CD14-positive monocyte (primary cell): ENCODE data around the gene ZNF385D. TPM values are rescaled to one million over a fixed set of nuclear protein-coding genes. Genes with fewer than 3 reads are reported as not detected.
A peak's percentile ranks its signal among the peaks of the same experiment; 100 is the strongest.

Source experiments
- DNase-seq, 3 donors: peaks; one replicate each; pipeline ENCODE4 v3.0.0-alpha.2; 2011 to 2022
- H2AFZ ChIP-seq: 2 replicates; pipeline ENCODE4 v1.6.0; 2012; ENCODE audit warnings: mild to moderate bottlenecking, low read depth, low read length, inconsistent platforms; ENCODE audit not compliant: insufficient read depth, poor library complexity, severe bottlenecking
- H3K27ac ChIP-seq, 2 donors: 1 replicate in 1 of 2; 2 replicates in 1 of 2; pipeline ENCODE4 v1.5.1; 2012 to 2013; ENCODE audit warnings: low read length in 2 of 2, control low read depth in 1 of 2, inconsistent platforms in 1 of 2, low read depth in 1 of 2, mild to moderate bottlenecking in 1 of 2
- H3K27me3 ChIP-seq, 2 donors: one replicate each; pipeline versions ENCODE4 v1.6.0 to v1.6.1; 2011 to 2013; ENCODE audit warnings: low read length in 2 of 2; ENCODE audit not compliant: control insufficient read depth in 2 of 2, insufficient read depth in 2 of 2
- H3K36me3 ChIP-seq, 2 donors: replicated peaks in 1 of 2; 1 replicate in 1 of 2; 2 replicates in 1 of 2; pipeline versions ENCODE4 v1.5.1 to v1.6.1; 2012 to 2013; ENCODE audit warnings: low read length in 2 of 2, control low read depth in 1 of 2, inconsistent platforms in 1 of 2, mild to moderate bottlenecking in 1 of 2; ENCODE audit not compliant: insufficient read depth in 2 of 2, control insufficient read depth in 1 of 2
- H3K4me1 ChIP-seq, 2 donors: 1 replicate in 1 of 2; 2 replicates in 1 of 2; pipeline versions ENCODE4 v1.5.1 to v1.6.1; 2012 to 2013; ENCODE audit warnings: low read length in 2 of 2, control low read depth in 1 of 2, inconsistent platforms in 1 of 2, mild to moderate bottlenecking in 1 of 2, moderate library complexity in 1 of 2; ENCODE audit not compliant: insufficient read depth in 2 of 2, control insufficient read depth in 1 of 2
- H3K4me2 ChIP-seq: replicated peaks from 2 replicates; pipeline ENCODE3; 2012; ENCODE audit warnings: low read length, moderate library complexity, mild to moderate bottlenecking; ENCODE audit not compliant: poor library complexity, severe bottlenecking; ENCODE audit errors: extremely low read depth
- H3K4me3 ChIP-seq, 3 experiments: fragments of 200-600 bp in 1 of 3; sonication (generic) in 1 of 3; replicated peaks in 1 of 3; 1 replicate in 2 of 3; 2 replicates in 1 of 3; pipeline ENCODE4 v1.5.1; 2011 to 2013; ENCODE audit warnings: low read length in 3 of 3, mild to moderate bottlenecking in 3 of 3, control low read depth in 2 of 3, low read depth in 2 of 3, inconsistent platforms in 1 of 3, moderate library complexity in 1 of 3
- H3K79me2 ChIP-seq: 2 replicates; pipeline ENCODE4 v1.6.0; 2012; ENCODE audit warnings: mild to moderate bottlenecking, control low read depth, inconsistent platforms, low read length, moderate library complexity; ENCODE audit not compliant: insufficient read depth
- H3K9ac ChIP-seq: 2 replicates; pipeline ENCODE4 v1.6.0; 2017; ENCODE audit warnings: low read length, mild to moderate bottlenecking; ENCODE audit not compliant: insufficient read depth, poor library complexity, severe bottlenecking
- H3K9me3 ChIP-seq, 2 donors: replicated peaks in 1 of 2; 1 replicate in 1 of 2; 2 replicates in 1 of 2; pipeline versions ENCODE4 v1.5.1 to v1.6.1; 2012 to 2013; ENCODE audit warnings: low read length in 2 of 2, control low read depth in 1 of 2; ENCODE audit not compliant: control insufficient read depth in 1 of 2, insufficient read depth in 1 of 2
- H4K20me1 ChIP-seq: 2 replicates; pipeline ENCODE4 v1.6.0; 2012; ENCODE audit warnings: mild to moderate bottlenecking, low read length, control low read depth, moderate library complexity; ENCODE audit not compliant: insufficient read depth
- H3K27ac Mint-ChIP-seq, 7 donors: one replicate each; pipeline ENCODE4 v1.8.0; 2020; ENCODE audit warnings: mild to moderate bottlenecking in 7 of 7, mixed read lengths in 7 of 7, moderate library complexity in 6 of 7, inconsistent platforms in 2 of 7
- H3K27me3 Mint-ChIP-seq, 3 donors: one replicate each; pipeline ENCODE4 v1.8.0; 2021 to 2022; ENCODE audit warnings: low read depth in 3 of 3, mild to moderate bottlenecking in 3 of 3, mixed read lengths in 3 of 3, moderate library complexity in 3 of 3, inconsistent platforms in 1 of 3
- H3K36me3 Mint-ChIP-seq, 2 donors: one replicate each; pipeline ENCODE4 v1.8.0; 2020; ENCODE audit warnings: mixed read lengths in 2 of 2, inconsistent platforms in 1 of 2, mild to moderate bottlenecking in 1 of 2
- H3K4me1 Mint-ChIP-seq: one replicate; pipeline ENCODE4 v1.8.0; 2020; ENCODE audit warnings: mild to moderate bottlenecking, mixed read lengths
- H3K4me3 Mint-ChIP-seq, 2 donors: one replicate each; pipeline ENCODE4 v1.8.0; 2020; ENCODE audit warnings: mild to moderate bottlenecking in 2 of 2, mixed read lengths in 2 of 2, moderate library complexity in 1 of 2
- H3K9me3 Mint-ChIP-seq, 7 donors: one replicate each; pipeline ENCODE4 v1.8.0; 2020 to 2022; ENCODE audit warnings: mixed read lengths in 7 of 7, mild to moderate bottlenecking in 6 of 7, moderate library complexity in 6 of 7, inconsistent platforms in 2 of 7
- CTCF ChIP-seq: fragments of 200-600 bp; IDR thresholded peaks from one replicate; pipeline ENCODE4 v1.8.0; 2022; ENCODE audit warnings: antibody characterized with exemption, mild to moderate bottlenecking
- WGBS: methylation state at CpG from one replicate; pipeline ENCODE4 v1.1.5; 2013; ENCODE audit warnings: missing lambda C conversion rate; ENCODE audit not compliant: insufficient coverage; 5-methylcytosine and 5-hydroxymethylcytosine counted together
- intact Hi-C, 2 donors: fragments of 100-400 bp; cut with micrococcal nuclease; formaldehyde crosslinking; loops; one replicate each; pipeline versions ENCODE4 v1.15.0 to v1.15.1; 2023
- polyA plus RNA-seq, 3 donors: library from polyadenylated mRNA; depleted of rRNA in 1 of 3; unstranded in 2 of 3; stranded (reverse) in 1 of 3; fragments of 300-500 nt in 2 of 3; fragments of >200 nt in 1 of 3; fragmentation: Illumina TruSeq in 2 of 3; gene quantifications; 1 replicate in 2 of 3; 2 replicates in 1 of 3; pipeline ENCODE4 v1.2.3, GENCODE V29; 2012 to 2021

The ZNF385D gene
- polyA plus RNA-seq, 3 donors: not detected

DNA sequence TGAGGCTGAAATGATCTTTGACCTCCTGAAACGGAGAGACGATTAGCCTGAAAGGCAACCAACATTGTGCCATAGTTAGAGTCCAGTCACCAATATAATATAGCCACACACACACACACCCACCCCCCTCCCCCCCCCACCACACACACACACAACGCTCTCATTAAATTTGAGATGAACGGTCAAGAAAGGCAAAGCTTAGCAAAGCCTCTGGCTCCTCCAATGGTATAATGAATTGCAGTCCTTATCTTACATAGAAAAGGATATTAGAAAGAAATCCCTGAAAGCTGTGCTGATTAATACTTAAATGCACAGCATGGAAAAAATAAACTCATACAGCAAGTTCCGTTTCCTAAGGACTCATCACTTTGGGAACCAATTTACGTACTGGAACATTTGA lies 876 bp upstream of the ZNF385D start:
- Mint-ChIP-seq H3K27me3 (peaks cover 9 to 19% (median 9%) of the 10 kb centered on the region in 3 donors), H3K4me1 (no peaks in the 10 kb centered on the region), H3K27ac (no peak overlapping the region), H3K9me3 (peaks cover 0 to 5% (median 2%) of the 10 kb centered on the region in 7 donors), H3K4me3 (peak overlapping the region in 1 of 2 donors; percentile 49), H3K36me3 (no peaks in the 10 kb centered on the region)
- Histone ChIP-seq H3K36me3 (no peaks in the 10 kb centered on the region), H3K9ac (no peak overlapping the region), H3K4me3 (no peak overlapping the region), H3K79me2 (no peaks in the 10 kb centered on the region), H2AFZ (no peak overlapping the region), H3K4me1 (no peaks in the 10 kb centered on the region), H3K9me3 (no peaks in the 10 kb centered on the region), H4K20me1 (no peaks in the 10 kb centered on the region), H3K27ac (no peak overlapping the region), H3K4me2 (no peak overlapping the region), H3K27me3 (peaks cover 6 to 8% of the 10 kb centered on the region in 2 donors)
- no peak for DNase-seq
- WGBS: no CpG with 5 or more reads among the region's 6 CpGs
- intact Hi-C loops: no loop called here
- no peak for TF ChIP-seq CTCF

GRCh38 chr3:21750080-21750696 lies 822 bp downstream of the ZNF385D start:
- Histone ChIP-seq H3K4me3 (no peak overlapping the region), H3K36me3 (no peaks in the 10 kb centered on the region), H3K9ac (no peak overlapping the region), H3K4me1 (no peaks in the 10 kb centered on the region), H3K9me3 (no peaks in the 10 kb centered on the region), H3K27me3 (peaks cover 6 to 8% of the 10 kb centered on the region in 2 donors), H3K27ac (no peak overlapping the region), H3K4me2 (no peak overlapping the region), H4K20me1 (no peaks in the 10 kb centered on the region), H2AFZ (no peak overlapping the region), H3K79me2 (no peaks in the 10 kb centered on the region)
- peak overlapping the region in 1 of 2 donors; percentile 18 for H3K4me3 Mint-ChIP-seq
- H3K9me3 Mint-ChIP-seq: peaks cover 0 to 5% (median 1%) of the 10 kb centered on the region in 7 donors
- H3K4me1 Mint-ChIP-seq: no peaks in the 10 kb centered on the region
- TF ChIP-seq CTCF: no peak
- no peak overlapping the region for H3K27ac Mint-ChIP-seq
- no peaks in the 10 kb centered on the region for H3K36me3 Mint-ChIP-seq
- intact Hi-C loops: no loop called here
- 86% methylated on average over 4 of the region's 8 CpGs for WGBS
- no peak for DNase-seq
- H3K27me3 Mint-ChIP-seq: peaks cover 9 to 19% (median 9%) of the 10 kb centered on the region in 3 donors
